Effector memory CD4-positive, alpha-beta T cell (primary cell): ENCODE measurements around the gene ARHGEF4.

Source experiments
- DNase-seq, 3 donors: peaks; one replicate each; pipeline ENCODE4 v3.0.0-alpha.2; 2020
- H3K27ac ChIP-seq: 2 replicates; pipeline ENCODE4 v1.7.0; 2013; ENCODE audit warnings: mild to moderate bottlenecking, low read length, moderate library complexity; ENCODE audit not compliant: insufficient read depth, poor library complexity, severe bottlenecking
- H3K27me3 ChIP-seq: replicated peaks from 2 replicates; pipeline ENCODE4 v1.7.0; 2013; ENCODE audit warnings: mild to moderate bottlenecking, low read length; ENCODE audit not compliant: insufficient read depth, control insufficient read depth, poor library complexity, severe bottlenecking
- H3K36me3 ChIP-seq: 2 replicates; pipeline ENCODE4 v1.7.0; 2013; ENCODE audit warnings: mild to moderate bottlenecking, low read length, moderate library complexity; ENCODE audit not compliant: control insufficient read depth, insufficient read depth
- H3K4me1 ChIP-seq: 2 replicates; pipeline ENCODE4 v1.7.0; 2013; ENCODE audit warnings: low read length, mild to moderate bottlenecking; ENCODE audit not compliant: control insufficient read depth, insufficient read depth, poor library complexity, severe bottlenecking
- H3K4me3 ChIP-seq: 2 replicates; pipeline ENCODE4 v1.7.0; 2013; ENCODE audit warnings: low read length, low read depth, mild to moderate bottlenecking; ENCODE audit not compliant: insufficient read depth, poor library complexity, severe bottlenecking
- H3K9me3 ChIP-seq: 2 replicates; pipeline ENCODE4 v1.7.0; 2013; ENCODE audit warnings: mild to moderate bottlenecking, low read length, moderate library complexity; ENCODE audit not compliant: control insufficient read depth

Gene ARHGEF4

GRCh38 chr2:130947967-130948366 is 111.3 kb downstream of the ARHGEF4 start:
- Histone ChIP-seq H3K4me3 (no peak overlapping the region), H3K9me3 (no peaks in the 10 kb centered on the region), H3K36me3 (no peaks in the 10 kb centered on the region), H3K27ac (no peak overlapping the region), H3K27me3 (no peaks in the 10 kb centered on the region), H3K4me1 (no peaks in the 10 kb centered on the region)
- no peak for DNase-seq

- Histone ChIP-seq H3K36me3 (no peaks in the 10 kb centered on the region), H3K27me3 (no peaks in the 10 kb centered on the region), H3K4me1 (no peaks in the 10 kb centered on the region), H3K27ac (no peak overlapping the region), H3K9me3 (no peaks in the 10 kb centered on the region), H3K4me3 (no peak overlapping the region)
- no peak for DNase-seq
Observed at GRCh38 chr2:130949954-130950353, 113.2 kb downstream of the ARHGEF4 start.

- Histone ChIP-seq H3K9me3 (no peaks in the 10 kb centered on the region), H3K27ac (no peak overlapping the region), H3K4me1 (no peaks in the 10 kb centered on the region), H3K27me3 (no peaks in the 10 kb centered on the region), H3K4me3 (no peak overlapping the region), H3K36me3 (no peaks in the 10 kb centered on the region)
- DNase-seq, result no peak
Observed at GRCh38 chr2:130951018-130951417, 114.3 kb downstream of the ARHGEF4 start.

GRCh38 chr2:130954873-130955272 is 118.2 kb downstream of the ARHGEF4 start:
- no peaks in the 10 kb centered on the region for H3K9me3 ChIP-seq
- no peaks in the 10 kb centered on the region for H3K36me3 ChIP-seq
- DNase-seq, result no peak
- no peaks in the 10 kb centered on the region for H3K4me1 ChIP-seq
- no peaks in the 10 kb centered on the region for H3K27me3 ChIP-seq
- H3K4me3 ChIP-seq, result no peak overlapping the region
- H3K27ac ChIP-seq, result no peak overlapping the region

GRCh38 chr2:130957915-130958314 is 121.2 kb downstream of the ARHGEF4 start:
- no peaks in the 10 kb centered on the region for H3K9me3 ChIP-seq
- no peak overlapping the region for H3K27ac ChIP-seq
- no peaks in the 10 kb centered on the region for H3K36me3 ChIP-seq
- H3K4me1 ChIP-seq, result no peaks in the 10 kb centered on the region
- H3K4me3 ChIP-seq, result no peak overlapping the region
- H3K27me3 ChIP-seq, result no peaks in the 10 kb centered on the region
- DNase-seq, result no peak

GRCh38 chr2:130963196-130963848 is 126.6 kb downstream of the ARHGEF4 start:
- Histone ChIP-seq H3K27ac (no peak overlapping the region), H3K4me3 (no peak overlapping the region), H3K27me3 (peaks cover 15% of the 10 kb centered on the region), H3K9me3 (no peaks in the 10 kb centered on the region), H3K36me3 (no peaks in the 10 kb centered on the region), H3K4me1 (peaks cover 3% of the 10 kb centered on the region)
- no peak for DNase-seq

GRCh38 chr2:130963849-130964793 is 127.4 kb downstream of the ARHGEF4 start:
- no peaks in the 10 kb centered on the region for H3K9me3 ChIP-seq
- H3K27me3 ChIP-seq, result peaks cover 15% of the 10 kb centered on the region
- no peak for DNase-seq
- peaks cover 3% of the 10 kb centered on the region for H3K4me1 ChIP-seq
- H3K36me3 ChIP-seq, result no peaks in the 10 kb centered on the region
- H3K4me3 ChIP-seq, result no peak overlapping the region
- no peak overlapping the region for H3K27ac ChIP-seq

GRCh38 chr2:130964931-130965330 is 128.2 kb downstream of the ARHGEF4 start:
- peaks cover 3% of the 10 kb centered on the region for H3K4me1 ChIP-seq
- H3K27me3 ChIP-seq, result peaks cover 15% of the 10 kb centered on the region
- no peaks in the 10 kb centered on the region for H3K36me3 ChIP-seq
- no peak overlapping the region for H3K27ac ChIP-seq
- no peaks in the 10 kb centered on the region for H3K9me3 ChIP-seq
- no peak for DNase-seq
- no peak overlapping the region for H3K4me3 ChIP-seq

- Histone ChIP-seq H3K4me1 (peaks cover 3% of the 10 kb centered on the region), H3K4me3 (no peak overlapping the region), H3K27ac (no peak overlapping the region), H3K9me3 (no peaks in the 10 kb centered on the region), H3K27me3 (peaks cover 15% of the 10 kb centered on the region), H3K36me3 (no peaks in the 10 kb centered on the region)
- no peak for DNase-seq
Observed at GRCh38 chr2:130966149-130966774, 129.5 kb downstream of the ARHGEF4 start.
